Bronchial epithelial cell (primary cell): Measurements from ENCODE around the gene TDRD10. TPM values are rescaled to one million over a fixed set of nuclear protein-coding genes. Genes with fewer than 3 reads are reported as not detected.

Source experiments
- DNase-seq: peaks from one replicate; pipeline ENCODE4 v3.0.0-alpha.2; 2010; ENCODE audit warnings: low read depth
- FAIRE-seq: peaks from 2 replicates; lab custom pipeline; 2011; peaks lifted over from hg19 to GRCh38; lab: Jason Lieb, UNC
- H3K27me3 ChIP-seq: 2 replicates; pipeline ENCODE4 v1.5.1; 2011; ENCODE audit warnings: low read length; ENCODE audit not compliant: control insufficient read depth, insufficient read depth
- H3K36me3 ChIP-seq: 2 replicates; pipeline ENCODE4 v1.5.1; 2011; ENCODE audit warnings: low read length; ENCODE audit not compliant: control insufficient read depth, insufficient read depth
- H3K4me3 ChIP-seq: 2 replicates; pipeline ENCODE4 v1.5.1; 2011; ENCODE audit warnings: mild to moderate bottlenecking, low read depth, low read length, control low read depth
- CTCF ChIP-seq: IDR thresholded peaks from 2 replicates; pipeline ENCODE4 v1.5.1; 2011; ENCODE audit warnings: mild to moderate bottlenecking, moderate library complexity, low read length, control low read depth, inconsistent platforms; ENCODE audit not compliant: insufficient read depth, severe bottlenecking
- total RNA-seq: library from RNA; depleted of rRNA; stranded (reverse); fragments of >200 nt; gene quantifications from 2 replicates; pipeline ENCODE4 v1.2.1, GENCODE V29; 2014

The TDRD10 gene
- under 0.01 TPM in 1 of 2 replicates, not detected in the other for total RNA-seq

- peaks cover 21% of the 10 kb centered on the region for H3K27me3 ChIP-seq
- DNase-seq (no peak), FAIRE-seq (no peak)
- no peaks in the 10 kb centered on the region for H3K36me3 ChIP-seq
- no peak for TF ChIP-seq CTCF
- H3K4me3 ChIP-seq = peak within 1 kb of the TSS; percentile 19
These were observed at the start of gene TDRD10, which contains the start of gene SHE for GRCh38 chr1:154502066-154502743. TSS of gene TDRD10 (plus strand) at chr1:154502219. CDS start at chr1:154506904, 4,685 bp downstream. TSS of gene SHE (minus strand) at chr1:154502412. CDS start at chr1:154502026, 386 bp downstream.

- Histone ChIP-seq H3K4me3 (no peak overlapping the region), H3K27me3 (no peaks in the 10 kb centered on the region), H3K36me3 (peaks cover 30% of the 10 kb centered on the region)
- DNase-seq (no peak), FAIRE-seq (no peak)
- TF ChIP-seq CTCF = no peak
These were observed 48.9 kb upstream of the TDRD10 start for GRCh38 chr1:154453161-154453560.

- DNase-seq (peak; percentile 84), FAIRE-seq (no peak)
- TF ChIP-seq CTCF = no peak
- H3K27me3 ChIP-seq = no peaks in the 10 kb centered on the region
- H3K4me3 ChIP-seq = no peak overlapping the region
- H3K36me3 ChIP-seq = peaks cover 27% of the 10 kb centered on the region
These were observed 48.3 kb upstream of the TDRD10 start for GRCh38 chr1:154453574-154454352.

- H3K27me3 ChIP-seq = no peaks in the 10 kb centered on the region
- peaks cover 28% of the 10 kb centered on the region for H3K36me3 ChIP-seq
- FAIRE-seq = no peak
- H3K4me3 ChIP-seq = no peak overlapping the region
- no peak for DNase-seq
- no peak for TF ChIP-seq CTCF
These were observed 47.5 kb upstream of the TDRD10 start for GRCh38 chr1:154454386-154455120.

- Histone ChIP-seq H3K36me3 (peaks cover 24% of the 10 kb centered on the region), H3K4me3 (no peak overlapping the region), H3K27me3 (no peaks in the 10 kb centered on the region)
- TF ChIP-seq CTCF = no peak
- no peak for DNase-seq
- no peak for FAIRE-seq
These were observed 45.4 kb upstream of the TDRD10 start for GRCh38 chr1:154456631-154457030.
